OCI-M2 (cell line): ENCODE results near the gene KCNRG.
"Not testable (repeated sequence)": the region's sequence is repeated elsewhere in the genome, so short reads cannot be mapped to it uniquely, and the experiment has no call there.

ENCODE experiments used
- DNase-seq: peaks from one replicate; lab custom pipeline; 2025; ENCODE audit not compliant: unreplicated experiment; lab: John Stamatoyannopoulos, UW

KCNRG gene, protein sequence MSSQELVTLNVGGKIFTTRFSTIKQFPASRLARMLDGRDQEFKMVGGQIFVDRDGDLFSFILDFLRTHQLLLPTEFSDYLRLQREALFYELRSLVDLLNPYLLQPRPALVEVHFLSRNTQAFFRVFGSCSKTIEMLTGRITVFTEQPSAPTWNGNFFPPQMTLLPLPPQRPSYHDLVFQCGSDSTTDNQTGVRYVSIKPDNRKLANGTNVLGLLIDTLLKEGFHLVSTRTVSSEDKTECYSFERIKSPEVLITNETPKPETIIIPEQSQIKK

DNA sequence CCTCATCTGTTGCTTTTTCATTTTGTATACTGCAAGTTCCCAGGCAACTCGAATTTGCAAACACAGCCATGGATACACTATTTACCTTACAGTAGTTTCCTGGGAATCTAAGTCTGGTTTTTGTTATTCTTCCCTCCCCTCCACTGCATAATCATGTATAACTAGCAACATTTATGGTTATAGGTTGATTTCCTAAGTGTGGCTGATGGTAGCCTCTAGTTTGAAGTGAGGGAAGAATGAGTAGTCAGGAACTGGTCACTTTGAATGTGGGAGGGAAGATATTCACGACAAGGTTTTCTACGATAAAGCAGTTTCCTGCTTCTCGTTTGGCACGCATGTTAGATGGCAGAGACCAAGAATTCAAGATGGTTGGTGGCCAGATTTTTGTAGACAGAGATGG, at the start of gene KCNRG:
Gene KCNRG, plus strand, starts transcription at position 187 of the 400 bp plus-strand sequence. Its CDS starts 50 bp downstream, at position 237.
- no peak for DNase-seq

DNA sequence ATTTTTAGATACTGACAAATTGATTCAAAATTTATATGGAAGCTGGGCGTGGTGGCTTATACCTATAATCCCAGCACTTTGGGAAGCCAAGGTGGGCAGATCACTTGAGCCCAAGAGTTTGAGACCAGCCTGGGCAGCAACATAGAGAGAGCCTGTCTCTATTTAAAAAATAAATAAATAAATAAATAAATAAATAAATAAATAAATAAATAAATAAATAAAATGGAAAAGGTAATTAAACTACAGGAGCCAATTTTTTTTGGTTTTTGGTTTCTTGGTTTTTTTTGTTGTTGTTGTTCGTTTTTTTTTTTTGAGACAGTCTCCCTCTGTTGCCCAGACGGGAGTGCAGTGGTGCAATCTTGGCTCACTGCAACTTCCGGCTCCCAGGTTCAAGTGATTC, 47.8 kb upstream of the KCNRG start:
- no peak for DNase-seq

DNA sequence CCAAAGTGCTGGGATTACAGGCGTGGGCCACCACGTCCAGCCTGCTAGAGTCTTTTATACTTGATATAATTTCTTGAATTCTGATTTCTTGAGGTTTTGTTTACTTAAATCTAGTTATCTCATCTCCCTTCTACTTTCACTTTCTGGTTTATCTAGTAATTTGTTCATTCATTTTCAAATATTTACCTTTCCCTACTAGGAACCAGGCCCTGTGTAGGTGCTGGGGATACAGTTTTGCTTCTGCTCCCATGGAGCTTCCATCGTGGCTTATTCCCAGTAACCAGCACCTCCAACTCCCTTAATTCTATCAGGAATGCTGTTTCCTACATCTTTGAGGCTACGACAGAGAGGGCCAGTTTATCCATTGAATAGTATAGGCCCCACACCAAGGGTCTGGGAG, 42.5 kb upstream of the KCNRG start:
- DNase-seq, result no peak

DNA sequence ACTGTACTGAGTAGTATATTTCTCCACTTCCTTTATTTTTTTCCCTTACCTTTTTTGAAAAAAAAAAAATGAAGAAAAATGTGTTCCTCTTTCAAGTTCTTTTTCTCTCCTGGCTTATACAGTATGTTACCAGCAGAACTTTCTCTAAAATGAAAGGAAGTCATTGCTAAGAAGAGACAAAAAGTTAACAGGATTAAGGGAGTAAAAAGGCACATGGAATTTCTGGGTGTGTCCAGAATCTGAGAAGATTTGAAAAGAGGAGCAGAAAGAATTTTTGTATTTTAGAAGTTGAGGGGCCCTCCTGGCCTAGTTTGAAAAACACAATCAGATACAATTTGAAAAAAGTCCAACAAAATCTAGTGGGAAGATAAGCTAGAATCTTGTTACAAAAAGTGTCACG, 39.4 kb upstream of the KCNRG start:
- no peak for DNase-seq

DNA sequence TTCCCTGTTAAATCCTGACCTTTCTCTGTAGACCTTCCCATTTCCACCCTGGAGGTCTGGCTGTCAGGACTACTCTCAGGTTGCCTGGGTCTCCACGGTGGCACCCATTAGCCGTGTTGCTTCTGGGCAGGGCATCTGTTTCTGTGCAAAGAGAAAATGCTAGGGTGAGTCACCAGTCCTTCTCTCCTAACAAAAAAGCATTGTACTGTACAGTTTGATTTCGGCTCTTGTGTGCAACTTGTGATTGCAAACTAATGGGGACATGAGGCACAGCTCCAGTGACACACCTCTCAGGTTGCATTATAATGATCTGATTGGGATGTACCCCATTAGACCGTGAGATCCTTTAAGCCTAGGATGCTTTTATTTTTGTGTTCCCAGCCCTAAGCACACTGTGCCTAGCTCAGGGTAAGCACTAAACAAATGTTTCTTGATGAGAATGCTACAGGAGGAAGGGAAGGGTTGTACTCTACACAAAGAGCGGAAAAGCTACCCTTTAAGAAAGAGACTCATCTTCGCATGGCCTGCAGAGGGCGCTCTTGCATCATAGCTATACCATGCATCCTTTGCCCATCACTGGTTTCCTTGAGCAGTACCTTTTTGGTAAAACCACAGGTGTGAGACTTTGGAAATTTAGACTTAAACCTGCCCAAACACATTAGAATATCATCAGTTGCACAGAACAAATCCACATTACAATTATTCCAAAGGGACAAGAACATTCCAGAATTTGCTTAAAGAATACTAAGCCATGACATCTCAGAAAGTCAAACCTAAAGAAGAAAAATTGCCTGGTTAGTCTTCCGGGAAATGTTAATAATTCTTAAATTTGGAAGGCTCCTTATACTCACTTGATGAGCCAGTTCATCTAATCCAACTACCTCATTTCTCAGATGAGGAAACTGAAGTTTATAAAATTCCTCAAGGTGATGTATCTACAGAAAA, 38.7 kb upstream of the KCNRG start:
- peak; percentile 16 for DNase-seq

DNA sequence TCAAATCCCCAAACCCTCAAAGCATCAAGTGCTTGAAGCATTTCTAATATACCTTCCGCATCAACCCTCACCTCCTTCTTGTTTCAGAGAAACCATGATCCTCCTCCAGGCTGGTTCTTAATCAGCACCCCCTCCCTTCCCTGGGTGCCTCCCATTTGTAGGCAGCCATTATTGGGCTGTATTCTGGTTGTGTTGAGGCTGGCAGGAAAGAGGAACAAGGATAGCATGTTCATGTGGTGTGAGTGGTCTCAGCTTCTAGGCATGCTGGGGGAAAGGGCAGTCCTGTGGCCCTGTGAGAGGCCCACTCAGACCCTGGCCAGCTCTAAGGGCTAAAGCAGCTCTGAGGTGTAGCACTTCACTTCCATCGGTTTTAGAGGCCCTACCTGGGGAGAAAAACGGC, 37.3 kb upstream of the KCNRG start:
- no peak for DNase-seq

DNA sequence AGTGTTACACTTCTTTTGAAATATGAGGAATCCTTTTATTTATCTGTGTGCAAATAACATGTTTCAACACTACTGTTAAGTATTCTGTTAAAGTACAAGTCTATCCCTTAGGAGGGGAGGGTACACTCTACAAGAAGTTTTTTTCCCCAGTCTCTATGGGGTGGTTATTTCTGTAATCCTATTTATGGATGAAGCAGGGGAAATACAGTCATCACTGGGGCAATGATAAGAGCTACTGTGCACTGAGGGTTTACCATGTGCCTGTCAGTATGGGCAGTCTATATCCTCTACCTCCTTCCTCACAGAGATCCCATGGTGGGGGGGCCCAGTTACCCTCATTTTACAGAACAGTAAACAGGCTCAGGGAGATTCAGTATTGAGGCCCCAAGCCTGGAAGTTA, 35.0 kb upstream of the KCNRG start:
- DNase-seq, result peak; percentile 2

DNA sequence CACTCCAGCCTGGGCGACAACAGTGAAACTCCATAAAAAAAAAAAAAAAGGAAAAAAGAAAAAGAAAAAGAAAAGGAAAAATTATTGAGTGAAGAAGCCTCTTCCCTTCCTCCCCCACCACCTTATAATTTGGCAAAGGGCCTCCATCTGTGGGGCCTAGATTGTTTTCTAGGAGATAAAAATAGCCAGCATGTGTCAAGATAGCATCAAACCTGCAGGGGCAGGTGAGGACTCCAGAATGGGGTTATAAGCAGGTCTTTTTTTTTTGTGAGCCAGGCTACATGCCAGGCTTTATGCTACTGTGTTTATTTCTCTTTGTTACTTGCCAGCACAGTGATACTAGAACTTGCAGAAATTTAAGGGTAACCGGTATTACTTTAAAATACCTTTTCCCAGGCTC, 30.1 kb upstream of the KCNRG start:
- DNase-seq, result no peak

DNA sequence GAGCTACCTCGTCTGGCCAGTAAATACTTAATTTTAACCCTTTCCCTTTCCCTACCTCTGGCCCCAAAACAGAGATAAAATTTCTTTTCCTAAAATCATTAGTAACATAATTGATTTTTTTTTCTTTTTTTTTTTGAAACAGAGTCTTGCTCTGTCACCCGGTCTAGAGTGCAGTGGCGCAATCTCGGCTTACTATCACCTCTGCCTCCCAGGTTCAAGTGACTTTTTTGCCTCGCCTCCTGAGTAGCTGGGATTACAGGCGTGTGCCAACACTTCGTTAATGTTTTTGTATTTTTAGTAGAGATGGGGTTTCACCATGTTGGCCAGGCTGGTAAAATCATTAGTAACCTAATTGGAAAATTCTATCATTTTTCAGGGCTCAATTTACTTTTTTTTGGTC, 28.8 kb upstream of the KCNRG start:
- DNase-seq, result no peak

DNA sequence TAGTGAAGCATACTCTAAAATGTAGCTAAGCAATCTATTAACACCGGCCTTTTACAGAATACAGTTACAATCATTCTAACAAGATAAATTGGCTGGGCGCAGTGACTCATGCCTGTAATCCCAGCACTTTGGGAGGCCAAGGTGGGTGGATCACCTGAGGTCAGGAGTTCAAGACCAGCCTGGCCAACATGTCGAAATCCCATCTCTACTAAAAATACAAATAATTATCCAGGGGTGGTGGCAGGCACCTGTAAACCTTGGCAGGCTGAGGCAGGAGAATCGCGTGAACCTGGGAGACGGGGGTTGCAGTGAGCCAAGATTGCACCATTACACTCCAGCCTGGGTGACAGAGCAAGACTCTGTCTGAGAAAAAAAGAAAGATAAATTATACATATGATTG, 24.6 kb upstream of the KCNRG start:
- not testable (repeated sequence) for DNase-seq

DNA sequence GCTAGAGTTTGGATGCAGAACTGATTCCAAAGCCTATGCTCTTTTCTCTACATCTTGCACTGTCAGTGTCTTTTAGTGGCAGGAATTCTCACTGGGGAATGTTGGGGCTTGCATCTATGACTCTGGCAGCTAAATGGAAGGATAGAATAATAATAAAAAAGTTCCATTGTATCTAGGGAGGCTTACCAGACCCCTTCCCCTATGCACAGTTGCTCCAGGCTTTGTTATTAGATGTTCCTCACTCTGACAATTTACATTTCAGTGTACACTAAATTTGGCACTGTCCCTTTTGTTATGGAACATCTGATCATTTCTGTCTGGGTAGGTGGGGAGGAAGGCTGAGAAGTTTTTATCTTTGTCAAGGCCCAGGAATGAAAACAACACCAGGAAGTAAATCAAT, 22.1 kb upstream of the KCNRG start:
- DNase-seq, result no peak

DNA sequence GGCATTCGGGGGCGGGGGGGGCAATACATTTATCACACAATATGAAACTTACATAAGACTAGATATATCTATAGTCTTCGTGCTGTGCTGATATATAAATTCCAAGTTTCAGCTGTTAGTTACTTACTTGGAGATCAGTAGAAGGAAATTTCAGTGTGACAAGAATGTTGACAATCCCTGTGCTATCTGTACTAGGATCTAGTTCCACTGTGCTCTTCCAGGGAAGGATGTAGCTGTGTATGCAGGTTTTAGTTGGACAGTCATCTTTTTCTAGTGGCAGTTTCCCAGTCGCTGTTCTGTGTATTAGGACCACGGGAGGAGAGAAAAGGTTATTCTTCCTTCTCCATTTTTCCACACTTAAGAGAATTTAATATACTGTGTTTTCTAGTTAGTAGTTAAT, 21.6 kb upstream of the KCNRG start:
- DNase-seq, result no peak

DNA sequence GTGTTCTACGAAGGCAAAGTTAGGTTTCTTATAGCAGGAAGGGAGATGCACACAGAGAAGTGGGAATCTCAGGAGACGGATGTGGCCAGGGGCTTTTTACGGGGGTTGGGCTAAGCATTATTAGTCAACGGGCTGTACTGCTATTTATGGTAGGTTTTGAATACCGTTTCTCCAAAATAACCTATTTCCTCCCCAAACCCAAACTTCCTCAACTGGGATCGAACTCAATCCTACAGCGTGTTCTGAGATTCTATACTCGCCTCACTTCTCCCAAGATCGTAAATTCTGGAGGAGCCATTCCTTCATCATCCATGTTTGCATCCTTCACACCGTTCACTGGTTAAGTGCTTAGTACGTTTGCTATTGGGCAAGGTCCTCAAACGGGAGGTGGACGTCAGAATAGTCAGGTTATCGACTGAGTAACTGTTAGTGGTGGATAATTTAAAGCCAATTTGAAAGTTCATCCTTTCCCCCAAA, 19.6 kb upstream of the KCNRG start:
- no peak for DNase-seq

DNA sequence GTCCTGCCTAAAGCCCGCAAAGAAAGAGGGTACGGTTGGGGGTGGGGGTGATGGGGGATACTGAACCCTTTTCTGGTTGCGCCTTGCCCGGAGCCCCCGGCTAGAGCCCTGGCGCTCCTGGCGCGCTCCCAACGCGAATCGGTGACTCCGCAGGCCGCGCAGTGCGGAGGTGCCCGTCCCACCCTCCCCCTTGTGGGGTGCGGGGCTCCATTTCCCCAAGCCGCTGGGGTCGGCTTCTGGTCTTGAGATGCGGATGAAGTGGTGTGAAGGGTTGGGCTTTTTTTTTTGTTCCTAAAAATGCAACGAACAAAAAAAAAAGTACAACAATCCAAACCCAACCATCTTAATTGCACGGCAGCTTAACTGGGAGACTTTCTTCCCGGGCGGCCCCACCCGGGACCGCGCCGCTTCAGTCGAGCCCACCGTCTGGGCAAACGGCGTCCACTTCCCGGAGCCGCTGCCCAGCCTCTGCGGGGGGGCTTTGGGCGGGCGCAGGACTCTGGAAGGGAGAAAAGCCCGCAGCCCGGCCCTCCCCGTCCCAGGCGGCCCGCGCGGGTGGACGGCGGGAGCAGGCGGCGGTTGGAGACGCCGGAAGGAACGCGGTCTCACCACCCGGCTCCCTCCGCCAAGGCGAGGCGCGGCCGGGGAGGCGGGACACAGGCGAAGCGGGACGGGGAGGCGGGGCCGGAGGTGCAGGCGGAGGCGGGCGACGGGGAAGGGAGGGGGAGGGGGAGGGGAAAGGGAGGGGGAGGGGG, 18.9 kb upstream of the KCNRG start:
- DNase-seq, result no peak

DNA sequence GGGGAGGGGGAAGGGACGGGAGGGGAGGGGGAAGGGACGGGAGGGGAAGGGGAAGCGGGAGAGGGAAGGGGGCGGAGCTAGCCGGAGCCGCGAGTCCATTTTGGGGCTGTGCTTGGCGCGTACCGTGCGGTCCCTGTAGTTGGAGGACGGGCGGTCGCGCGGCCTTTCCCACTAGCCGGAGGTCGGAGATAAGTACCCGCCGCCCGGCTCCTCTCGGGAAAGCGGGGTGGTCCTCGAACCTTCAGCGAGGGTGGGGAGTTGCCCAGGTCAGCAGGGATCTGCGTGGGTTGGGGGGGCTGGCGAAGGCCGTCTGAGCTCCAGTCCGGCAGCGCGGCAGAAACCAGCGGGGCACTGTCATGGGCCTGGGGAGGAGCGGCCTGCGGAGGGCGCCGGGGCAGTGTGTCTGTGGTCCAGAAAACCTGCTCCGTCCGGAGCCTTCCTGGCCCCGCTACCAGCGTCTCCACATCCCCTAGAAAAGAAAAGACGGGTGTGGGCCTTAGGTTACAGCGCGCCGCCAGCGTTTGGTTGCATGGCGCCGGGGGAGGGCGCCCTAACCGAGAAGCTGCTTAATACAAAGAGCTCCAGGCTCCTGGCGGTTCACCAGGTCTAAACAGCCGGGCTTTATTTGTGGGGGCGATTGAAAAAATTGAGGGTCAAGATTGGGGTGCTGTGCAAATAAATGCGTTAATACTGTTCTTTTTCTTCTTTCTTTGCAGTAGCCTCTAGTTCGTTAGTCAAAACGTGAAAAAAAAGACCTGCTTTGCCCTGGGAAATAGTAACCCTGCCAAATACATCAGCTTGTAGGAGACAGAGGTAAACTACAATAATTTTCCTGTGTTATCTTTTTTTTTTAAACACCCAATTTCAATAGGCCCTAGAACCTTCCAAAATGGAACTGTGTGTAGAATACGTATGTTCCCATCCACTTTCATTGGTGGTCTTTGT, 18.0 kb upstream of the KCNRG start, which contains the start of gene TRIM13:
Gene TRIM13, plus strand, starts transcription at position 92 of the 945 bp plus-strand sequence. CDS start 14,899 bp downstream, outside the sequence.
- DNase-seq, result no peak

DNA sequence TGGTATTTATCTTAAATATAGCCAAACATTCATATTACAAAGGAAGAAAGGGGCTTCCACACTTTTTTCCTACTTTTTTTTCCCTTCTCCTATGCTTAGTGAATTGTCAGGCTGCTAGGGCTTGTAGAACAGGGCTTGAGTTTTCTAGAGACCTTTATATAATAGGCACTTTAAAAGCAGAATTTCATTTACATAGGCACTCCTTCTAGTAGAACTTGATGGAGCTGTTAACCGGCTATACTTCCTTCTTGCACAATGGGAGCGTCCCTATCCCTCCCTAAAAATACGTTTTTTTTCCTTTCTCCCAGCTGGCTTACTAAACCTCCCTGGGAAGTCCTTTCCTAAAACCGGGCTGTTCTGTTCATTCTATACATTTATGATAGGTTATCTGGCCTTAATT, 17.3 kb upstream of the KCNRG start:
- DNase-seq, result no peak

DNA sequence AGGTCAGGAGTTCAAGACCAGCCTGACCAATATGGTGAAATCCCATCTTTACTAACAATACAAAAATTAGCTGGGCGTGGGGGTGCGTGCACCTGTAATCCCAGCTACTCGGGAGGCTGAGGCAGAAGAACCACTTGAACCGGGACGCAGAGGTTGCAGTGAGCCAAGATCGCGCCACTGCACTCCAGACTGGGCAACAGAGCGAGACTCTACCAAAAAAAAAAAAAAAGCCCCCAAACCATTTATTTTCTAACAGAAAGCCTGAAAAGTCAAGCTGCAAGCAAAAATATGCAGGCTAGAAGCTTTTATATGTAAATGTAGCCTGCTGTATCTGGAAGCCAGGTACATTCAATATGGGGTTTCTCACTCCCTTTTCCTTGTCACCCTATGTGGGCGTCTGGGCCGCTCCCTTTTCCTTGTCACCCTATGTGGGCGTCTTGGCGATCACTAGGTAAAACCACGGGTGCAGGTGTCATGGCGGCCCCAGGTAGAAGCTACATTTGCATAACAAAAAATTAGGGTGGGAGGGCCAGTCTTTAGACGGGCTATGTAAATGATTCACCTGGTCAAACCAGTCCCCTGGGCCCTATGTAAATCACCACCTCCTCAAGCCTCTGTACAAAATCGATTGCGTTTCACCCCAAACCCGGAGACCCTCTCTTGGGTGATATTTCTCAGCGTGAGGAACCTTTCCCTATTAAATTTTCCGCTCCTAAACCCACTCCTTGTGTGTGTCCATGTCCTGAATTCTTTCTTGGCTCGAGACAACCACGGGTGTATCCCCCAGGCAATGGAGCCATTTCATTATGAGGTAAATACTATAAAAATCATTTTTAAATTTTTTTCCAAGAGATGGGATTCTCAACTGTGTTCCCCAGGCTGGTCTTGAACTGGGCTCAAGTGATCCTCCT, 16.3 kb upstream of the KCNRG start:
- DNase-seq, result no peak

DNA sequence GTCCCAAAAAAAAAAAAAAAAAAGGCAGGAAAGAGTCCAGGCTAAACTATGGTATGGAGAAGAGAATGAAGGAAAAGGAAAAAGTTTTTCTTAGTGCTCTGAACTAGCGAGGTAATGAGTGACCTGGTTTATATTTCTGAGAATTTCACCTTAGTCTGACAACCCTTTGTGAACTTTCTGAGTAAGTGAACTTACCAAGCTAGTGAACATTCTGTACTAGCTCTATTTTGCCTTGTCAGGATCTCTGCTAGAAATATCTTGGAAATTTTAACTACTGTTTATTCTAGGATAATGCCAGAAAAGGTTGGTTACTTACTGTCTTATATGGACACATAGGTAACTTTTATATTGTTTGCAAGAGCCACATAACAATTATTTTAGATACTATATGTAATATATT, 14.0 kb upstream of the KCNRG start:
- DNase-seq, result no peak

DNA sequence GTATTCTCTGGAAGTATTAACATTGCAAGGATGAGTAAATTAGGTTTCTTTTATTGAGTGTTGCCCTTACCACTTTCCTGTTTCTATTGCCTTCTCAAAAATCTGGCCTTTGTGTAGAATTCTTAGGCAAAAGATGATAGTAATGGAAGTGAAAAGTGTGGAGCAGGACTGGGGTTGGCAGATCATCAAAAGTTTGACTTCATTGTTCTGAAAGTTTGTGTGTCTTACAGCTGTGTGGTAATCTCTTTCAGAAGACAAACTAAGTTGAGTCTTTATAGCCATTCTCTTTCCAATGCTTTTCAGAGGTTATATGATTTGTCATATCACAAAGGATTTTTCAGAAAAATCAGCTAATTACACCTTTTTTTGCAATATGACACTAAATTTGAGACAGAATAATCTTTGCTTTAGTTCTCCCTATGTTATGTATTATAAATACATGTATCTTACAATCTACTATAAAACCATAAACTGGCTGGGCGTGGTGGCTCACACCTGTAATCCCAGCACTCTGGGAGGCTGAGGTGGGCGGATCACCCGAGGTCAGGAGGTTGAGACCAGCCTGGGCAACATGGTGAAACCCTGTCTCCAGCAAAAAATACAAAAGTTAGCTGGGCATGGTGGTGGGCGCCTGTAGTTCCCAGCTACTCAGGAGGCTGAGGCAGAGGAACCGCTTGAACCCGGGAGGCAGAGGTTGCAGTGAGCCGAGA, 8.7 kb upstream of the KCNRG start:
- no peak for DNase-seq
